ENCODE measurements around the gene STOX2. TPM values are rescaled to one million over a fixed set of nuclear protein-coding genes. Genes with fewer than 3 reads are reported as not detected.

The STOX2 gene
- total and polyA plus RNA-seq, 2 experiments from 2014 or later, result 6.3 to 7.9 TPM

GRCh38 chr4:184000457-184001396, 95.6 kb downstream of the STOX2 start:
- Histone ChIP-seq H3K27me3 (no peaks in the 10 kb centered on the region), H3K79me2 (no peaks in the 10 kb centered on the region), H3K27ac (no peak overlapping the region), H3K4me1 (ENCODE audit: insufficient read depth) (no peaks in the 10 kb centered on the region), H4K20me1 (ENCODE audit: insufficient read depth, poor library complexity, severe bottlenecking) (no peaks in the 10 kb centered on the region), H3K36me3 (replicated peaks; ENCODE audit: insufficient read depth, low read depth) (no peaks in the 10 kb centered on the region), H3K9me2 (replicated peaks; ENCODE audit: insufficient read depth) (no peaks in the 10 kb centered on the region), H2AFZ (no peak overlapping the region), H3K4me3 (no peak overlapping the region), H3K4me2 (no peak overlapping the region), H3K9me3 (ENCODE audit: low read depth) (no peaks in the 10 kb centered on the region)
- no peak for DNase-seq (ENCODE audit: low spot score)
- no peak for TF ChIP-seq EZH2phosphoT487 (IDR thresholded peaks at IDR 0.05; ENCODE audit: low read depth, severe bottlenecking, unreplicated experiment)
- TF ChIP-seq, protein P1, sequence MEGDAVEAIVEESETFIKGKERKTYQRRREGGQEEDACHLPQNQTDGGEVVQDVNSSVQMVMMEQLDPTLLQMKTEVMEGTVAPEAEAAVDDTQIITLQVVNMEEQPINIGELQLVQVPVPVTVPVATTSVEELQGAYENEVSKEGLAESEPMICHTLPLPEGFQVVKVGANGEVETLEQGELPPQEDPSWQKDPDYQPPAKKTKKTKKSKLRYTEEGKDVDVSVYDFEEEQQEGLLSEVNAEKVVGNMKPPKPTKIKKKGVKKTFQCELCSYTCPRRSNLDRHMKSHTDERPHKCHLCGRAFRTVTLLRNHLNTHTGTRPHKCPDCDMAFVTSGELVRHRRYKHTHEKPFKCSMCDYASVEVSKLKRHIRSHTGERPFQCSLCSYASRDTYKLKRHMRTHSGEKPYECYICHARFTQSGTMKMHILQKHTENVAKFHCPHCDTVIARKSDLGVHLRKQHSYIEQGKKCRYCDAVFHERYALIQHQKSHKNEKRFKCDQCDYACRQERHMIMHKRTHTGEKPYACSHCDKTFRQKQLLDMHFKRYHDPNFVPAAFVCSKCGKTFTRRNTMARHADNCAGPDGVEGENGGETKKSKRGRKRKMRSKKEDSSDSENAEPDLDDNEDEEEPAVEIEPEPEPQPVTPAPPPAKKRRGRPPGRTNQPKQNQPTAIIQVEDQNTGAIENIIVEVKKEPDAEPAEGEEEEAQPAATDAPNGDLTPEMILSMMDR (IDR thresholded peaks at IDR 0.05; ENCODE audit: poor library complexity), result no peak
- TF ChIP-seq EZH2 (IDR thresholded peaks at IDR 0.05; ENCODE audit: borderline replicate concordance), result no peak
- WGBS (ENCODE audit: low lambda C conversion rate, missing lambda C conversion rate), result 94% methylated on average over 26 of the region's 26 CpGs

DNA sequence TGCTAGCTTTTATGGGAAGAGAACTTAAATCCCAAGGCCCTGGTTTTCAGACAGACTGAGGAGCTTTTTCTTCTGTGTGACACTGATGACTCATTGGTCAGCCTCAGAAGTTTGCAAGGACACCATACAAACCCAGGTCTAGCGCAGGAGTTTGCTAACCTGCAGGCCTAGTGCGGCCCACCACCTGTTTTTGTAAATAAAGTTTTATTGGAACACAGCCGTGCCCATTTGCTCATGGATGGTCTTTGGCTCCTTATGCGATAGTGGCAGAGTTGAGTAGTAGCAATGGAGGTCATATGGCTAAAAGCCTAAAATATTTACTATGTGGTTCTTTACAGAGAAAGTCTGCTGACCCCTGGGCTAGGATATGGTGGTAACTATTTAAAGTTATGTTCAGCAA, 98.3 kb downstream of the STOX2 start:
- Histone ChIP-seq H3K79me2 (no peaks in the 10 kb centered on the region), H3K4me2 (no peak overlapping the region), H3K4me3 (no peak overlapping the region), H3K27ac (no peak overlapping the region), H3K27me3 (no peaks in the 10 kb centered on the region), H4K20me1 (ENCODE audit: insufficient read depth, poor library complexity, severe bottlenecking) (no peaks in the 10 kb centered on the region), H2AFZ (no peak overlapping the region), H3K4me1 (ENCODE audit: insufficient read depth) (no peaks in the 10 kb centered on the region), H3K36me3 (replicated peaks; ENCODE audit: insufficient read depth, low read depth) (no peaks in the 10 kb centered on the region), H3K9me3 (ENCODE audit: low read depth) (no peaks in the 10 kb centered on the region), H3K9me2 (replicated peaks; ENCODE audit: insufficient read depth) (no peaks in the 10 kb centered on the region)
- 90% methylated on average over 4 of the region's 4 CpGs for WGBS (ENCODE audit: low lambda C conversion rate, missing lambda C conversion rate)
- no peak for DNase-seq (ENCODE audit: low spot score)
- TF ChIP-seq, protein P1 (IDR thresholded peaks at IDR 0.05; ENCODE audit: poor library complexity), result no peak
- TF ChIP-seq EZH2 (IDR thresholded peaks at IDR 0.05; ENCODE audit: borderline replicate concordance) (no peak), EZH2phosphoT487 (IDR thresholded peaks at IDR 0.05; ENCODE audit: low read depth, severe bottlenecking, unreplicated experiment) (no peak)

- Histone ChIP-seq H4K20me1 (ENCODE audit: insufficient read depth, poor library complexity, severe bottlenecking) (no peaks in the 10 kb centered on the region), H2AFZ (no peak overlapping the region), H3K27me3 (no peaks in the 10 kb centered on the region), H3K4me2 (no peak overlapping the region), H3K9me3 (ENCODE audit: low read depth) (no peaks in the 10 kb centered on the region), H3K36me3 (replicated peaks; ENCODE audit: insufficient read depth, low read depth) (no peaks in the 10 kb centered on the region), H3K79me2 (no peaks in the 10 kb centered on the region), H3K9me2 (replicated peaks; ENCODE audit: insufficient read depth) (no peaks in the 10 kb centered on the region), H3K4me1 (ENCODE audit: insufficient read depth) (peaks cover 13% of the 10 kb centered on the region), H3K4me3 (no peak overlapping the region), H3K27ac (no peak overlapping the region)
- DNase-seq (ENCODE audit: low spot score), result no peak
- TF ChIP-seq EZH2phosphoT487 (IDR thresholded peaks at IDR 0.05; ENCODE audit: low read depth, severe bottlenecking, unreplicated experiment) (no peak), EZH2 (IDR thresholded peaks at IDR 0.05; ENCODE audit: borderline replicate concordance) (no peak)
- TF ChIP-seq, protein P1 (IDR thresholded peaks at IDR 0.05; ENCODE audit: poor library complexity), result no peak
- WGBS (ENCODE audit: low lambda C conversion rate, missing lambda C conversion rate), result 83% methylated on average over 3 of the region's 3 CpGs
Measured at GRCh38 chr4:184007891-184008290, 102.8 kb downstream of the STOX2 start.
